Stimulated activated CD4-positive, alpha-beta T cell treated with anti-CD3 and anti-CD28 coated beads, Interleukin-1b, Interleukin-23, amount 100 ng/mL, for 48 hours (primary cell): Measurements from ENCODE around the gene CAPNS1.
A peak's percentile ranks its signal among the peaks of the same experiment; 100 is the strongest.

Experiments
- DNase-seq: peaks from one replicate; pipeline ENCODE4 v3.0.0-alpha.2; 2020

CAPNS1 gene

GRCh38 chr19:36139473-36140303 is at the start of gene CAPNS1:
Gene CAPNS1, plus strand, starts transcription at chr19:36140066. Its CDS starts 946 bp downstream, at chr19:36141012.
- peak; percentile 94 for DNase-seq

- DNase-seq, result no peak
Observed at GRCh38 chr19:36090910-36091695, 48.8 kb upstream of the CAPNS1 start.

- no peak for DNase-seq
Observed at GRCh38 chr19:36092566-36092965, 47.3 kb upstream of the CAPNS1 start.

GRCh38 chr19:36093146-36093662 is 46.7 kb upstream of the CAPNS1 start:
- peak; percentile 11 for DNase-seq

- DNase-seq, result no peak
Observed at GRCh38 chr19:36093687-36094086, 46.2 kb upstream of the CAPNS1 start.

- no peak for DNase-seq
Observed at GRCh38 chr19:36097036-36097435, 42.8 kb upstream of the CAPNS1 start.

GRCh38 chr19:36099166-36099785 is 40.6 kb upstream of the CAPNS1 start:
- DNase-seq, result no peak

GRCh38 chr19:36100476-36100875 is 39.4 kb upstream of the CAPNS1 start:
- DNase-seq, result no peak

GRCh38 chr19:36101550-36102327 is 38.1 kb upstream of the CAPNS1 start:
- no peak for DNase-seq

GRCh38 chr19:36103040-36103626 is 36.7 kb upstream of the CAPNS1 start:
- DNase-seq, result no peak

GRCh38 chr19:36103842-36104552 is 35.9 kb upstream of the CAPNS1 start:
- no peak for DNase-seq

- no peak for DNase-seq
Observed at GRCh38 chr19:36106441-36106840, 33.4 kb upstream of the CAPNS1 start.

GRCh38 chr19:36106991-36107390 is 32.9 kb upstream of the CAPNS1 start:
- no peak for DNase-seq

GRCh38 chr19:36108684-36109083 is 31.2 kb upstream of the CAPNS1 start:
- no peak for DNase-seq

GRCh38 chr19:36110487-36111199 is 29.2 kb upstream of the CAPNS1 start, which contains the start of gene OVOL3:
Gene OVOL3, plus strand, starts transcription at chr19:36111143. Its CDS starts 60 bp downstream, at chr19:36111203.
- DNase-seq, result no peak

GRCh38 chr19:36111200-36111539 is 28.7 kb upstream of the CAPNS1 start:
- DNase-seq, result no peak

GRCh38 chr19:36112678-36113077 is 27.2 kb upstream of the CAPNS1 start:
- no peak for DNase-seq

GRCh38 chr19:36113425-36113824 is 26.4 kb upstream of the CAPNS1 start:
- no peak for DNase-seq

- DNase-seq, result peak; percentile 20
Observed at GRCh38 chr19:36113894-36114720, 25.8 kb upstream of the CAPNS1 start.
